Activated T-helper 1 cell treated with Interleukin-2 at 50 U/mL for 16 hours (primary cell): ENCODE data around the gene F11R.
"Not testable (repeated sequence)": the region's sequence is repeated elsewhere in the genome, so short reads cannot be mapped to it uniquely, and the experiment has no call there.

Source experiments
- DNase-seq: peaks from one replicate; pipeline ENCODE4 v3.0.0-alpha.2; 2020; ENCODE audit warnings: low read depth

The F11R gene

DNA sequence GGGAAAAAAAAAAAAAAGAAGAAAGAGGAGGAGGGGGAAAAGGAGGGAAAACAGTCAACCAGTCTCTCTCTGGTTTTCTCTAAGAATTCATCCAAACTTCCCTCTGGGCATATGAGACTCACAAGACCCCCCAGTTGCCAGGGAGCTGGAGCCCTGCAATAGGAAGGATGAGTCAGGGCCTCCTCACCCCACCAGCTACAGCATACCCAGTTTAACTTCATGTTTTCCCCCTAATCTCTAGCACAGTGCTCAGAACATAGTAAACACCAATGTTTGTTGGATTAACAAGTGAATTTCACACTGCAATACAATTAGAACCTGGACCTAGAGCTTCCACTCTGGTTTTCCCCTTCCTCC lies 7.8 kb downstream of the F11R start:
- DNase-seq, result no peak

DNA sequence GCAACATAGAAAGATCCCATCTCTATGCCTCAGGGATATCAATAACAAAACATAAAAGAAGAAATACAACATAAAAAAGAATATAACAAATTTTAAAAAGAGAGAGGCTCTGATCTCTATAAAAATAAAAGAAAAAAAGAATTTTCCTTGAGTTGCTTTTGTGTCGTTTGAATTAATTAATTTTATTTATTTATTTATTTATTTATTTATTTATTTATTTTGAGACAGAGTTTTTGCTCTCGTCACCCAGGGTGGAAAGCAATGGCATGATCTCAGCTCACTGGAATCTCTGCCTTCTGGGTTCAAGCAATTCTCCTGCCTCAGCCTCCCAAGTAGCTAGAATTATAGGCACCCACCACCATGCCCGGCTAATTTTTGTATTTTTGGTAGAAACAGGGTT lies 8.5 kb downstream of the F11R start:
- DNase-seq, result no peak

DNA sequence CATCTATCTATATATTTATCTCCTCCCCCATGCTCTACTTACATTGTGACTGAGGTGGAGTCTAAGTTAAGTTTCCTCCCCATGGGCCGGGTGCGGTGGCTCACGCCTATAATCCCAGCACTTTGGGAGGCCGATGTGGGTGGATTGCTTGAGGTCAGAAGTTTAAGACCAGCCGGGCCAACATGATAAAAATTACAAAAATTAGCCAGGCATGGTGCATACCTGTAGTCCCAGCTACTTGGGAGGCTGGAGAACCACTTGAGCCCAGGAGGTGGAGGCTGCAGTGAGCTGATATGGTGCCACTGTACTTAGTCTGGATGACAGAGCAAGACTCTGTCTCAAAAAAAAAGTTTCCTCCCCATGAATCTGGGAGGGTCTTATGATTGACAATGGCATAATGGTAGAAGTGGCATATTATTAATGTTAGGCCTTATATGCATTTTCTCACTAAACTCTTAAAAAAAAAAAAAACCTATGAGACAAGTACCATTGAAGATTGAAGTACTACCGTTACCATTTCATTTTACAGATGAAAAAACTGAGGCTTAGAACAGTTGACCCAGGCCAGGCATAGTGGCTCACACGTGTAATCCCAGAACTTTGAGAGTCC lies 11.2 kb downstream of the F11R start:
- no peak for DNase-seq

DNA sequence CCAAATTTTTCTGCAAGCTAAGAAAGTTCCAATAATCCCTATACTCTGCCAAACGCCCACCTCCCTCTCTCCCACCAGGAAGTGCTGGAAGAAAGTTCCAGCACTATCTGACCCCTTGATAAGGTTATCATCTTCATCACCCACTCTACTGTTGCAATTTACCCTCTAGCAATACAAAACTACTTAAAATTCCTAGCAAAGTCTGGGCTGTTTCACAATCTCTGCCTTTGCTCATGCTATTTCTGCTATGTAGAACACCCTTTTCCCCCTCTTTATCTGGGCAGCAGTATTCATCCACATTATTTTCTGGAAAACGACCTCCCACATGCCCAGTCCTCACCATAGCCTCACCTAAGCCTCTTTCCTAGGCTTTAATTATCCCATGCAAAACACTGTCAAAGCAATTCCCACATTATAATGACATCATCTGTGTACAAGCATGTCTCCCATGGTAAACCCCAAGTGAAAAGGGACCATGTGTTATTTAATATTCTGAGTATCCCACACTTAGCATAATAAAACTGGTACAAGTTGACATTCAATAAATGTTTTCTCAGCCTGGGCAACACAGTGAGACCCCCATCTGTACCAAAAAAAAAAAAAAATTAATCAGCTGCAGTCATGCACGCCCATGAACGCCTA lies 12.0 kb downstream of the F11R start:
- DNase-seq, result no peak

DNA sequence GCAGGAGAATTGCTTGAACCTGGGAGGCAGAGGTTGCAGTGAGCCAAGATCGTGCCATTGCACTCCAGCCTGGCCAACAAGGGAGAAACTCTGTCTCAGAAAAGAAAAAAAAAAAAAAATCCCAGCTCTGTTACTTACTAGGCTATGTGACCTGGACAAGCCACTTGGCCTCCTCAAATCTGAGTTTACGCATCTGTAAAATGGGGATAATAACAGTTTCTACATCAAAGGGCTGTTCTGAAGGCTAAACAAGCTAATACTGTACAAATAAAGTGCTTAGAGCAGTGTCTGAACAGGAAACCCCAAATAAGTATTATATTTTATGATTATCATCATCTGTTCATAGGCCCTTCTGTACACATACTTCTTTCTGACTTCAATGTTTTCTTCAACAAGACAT lies 13.6 kb downstream of the F11R start:
- no peak for DNase-seq

DNA sequence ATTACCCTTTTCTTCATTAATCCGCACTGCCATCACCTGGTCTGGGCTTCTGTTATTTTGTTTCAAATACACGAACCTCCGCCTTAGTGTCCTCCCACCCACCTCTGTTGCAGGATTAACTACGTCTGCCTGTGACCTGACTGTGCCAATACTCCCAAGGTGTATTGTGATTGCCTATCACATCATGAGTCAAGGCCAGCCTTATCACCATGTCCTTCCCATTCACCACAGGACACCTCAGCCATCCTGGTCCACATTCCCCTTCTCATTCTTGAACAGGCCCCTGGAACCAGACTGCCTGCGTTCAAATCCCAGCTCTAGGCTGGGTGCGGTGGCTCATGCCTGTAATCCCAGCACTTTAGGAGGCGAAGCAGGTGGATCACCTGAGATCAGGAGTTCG lies 14.4 kb downstream of the F11R start:
- DNase-seq, result no peak

DNA sequence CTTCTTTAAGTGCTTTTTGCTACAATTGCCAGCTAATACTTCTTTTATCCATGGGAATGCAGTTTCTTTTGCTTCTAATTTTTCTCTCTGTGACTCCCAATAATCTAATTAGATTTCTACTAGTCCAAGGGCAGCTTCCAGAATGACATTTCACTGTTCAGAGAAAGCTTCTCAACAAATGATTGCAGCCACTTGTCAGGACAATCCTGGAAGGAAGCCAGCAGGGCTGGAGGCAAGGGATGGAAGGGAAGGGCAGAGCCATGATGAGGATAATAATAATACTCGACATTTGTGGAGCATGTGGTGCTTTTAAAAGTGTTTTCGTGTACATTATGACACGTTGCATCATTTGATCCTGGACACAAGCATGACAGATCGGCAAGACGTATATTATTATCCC lies 19.4 kb downstream of the F11R start:
- DNase-seq, result no peak

DNA sequence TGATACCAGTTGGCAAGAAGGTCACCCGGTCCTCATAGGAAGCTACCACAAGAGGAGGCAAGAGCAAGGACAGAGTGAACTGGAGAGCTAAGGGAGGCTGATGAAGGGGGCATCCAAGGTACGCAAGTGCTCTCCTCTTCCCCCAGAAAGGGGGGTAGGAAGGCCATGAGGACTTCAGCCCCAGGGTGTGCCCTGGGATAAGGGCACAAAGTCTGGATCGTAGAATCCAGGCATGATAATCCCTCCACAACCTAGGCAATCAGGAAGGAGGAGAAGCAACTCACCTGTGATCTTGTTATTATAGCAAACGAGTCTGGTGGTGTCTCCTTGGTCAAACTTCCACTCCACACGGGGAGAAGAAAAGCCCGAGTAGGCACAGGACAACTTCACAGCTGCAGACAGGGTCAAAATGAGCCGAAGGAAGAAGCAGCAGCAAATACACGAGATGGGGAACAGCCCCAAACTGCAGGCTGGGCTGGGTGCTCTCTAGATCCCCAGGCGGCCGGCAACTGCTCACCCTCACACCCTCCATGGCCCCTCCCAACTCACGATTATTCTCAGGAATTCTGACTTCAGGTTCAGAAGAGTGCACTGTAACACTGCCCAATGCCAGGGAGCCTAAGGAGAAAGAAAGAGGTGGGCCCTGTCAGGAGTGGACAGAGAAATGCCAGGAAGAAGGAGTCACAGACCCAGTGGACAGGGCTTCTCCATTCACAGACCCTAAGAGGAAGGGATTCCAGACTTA lies 20.0 kb downstream of the F11R start:
- DNase-seq, result no peak

DNA sequence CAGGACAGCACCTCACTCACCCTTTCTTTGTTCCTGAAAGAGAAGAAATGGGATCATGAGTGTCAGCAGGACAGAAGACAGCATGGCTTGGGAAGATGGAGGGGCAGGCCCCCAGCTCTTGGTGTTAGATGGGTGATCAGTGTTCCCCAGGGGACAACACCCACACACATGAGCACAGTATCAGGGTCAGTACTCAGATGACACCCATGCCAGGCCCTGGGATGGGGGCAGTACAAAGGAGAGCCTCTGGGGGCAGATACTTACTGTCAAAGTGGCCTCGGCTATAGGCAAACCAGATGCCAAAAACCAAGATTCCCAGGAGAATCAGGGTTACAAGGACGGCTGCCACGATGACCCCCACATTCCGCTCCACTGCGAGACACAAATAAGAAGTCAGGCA lies 21.6 kb downstream of the F11R start:
- no peak for DNase-seq

DNA sequence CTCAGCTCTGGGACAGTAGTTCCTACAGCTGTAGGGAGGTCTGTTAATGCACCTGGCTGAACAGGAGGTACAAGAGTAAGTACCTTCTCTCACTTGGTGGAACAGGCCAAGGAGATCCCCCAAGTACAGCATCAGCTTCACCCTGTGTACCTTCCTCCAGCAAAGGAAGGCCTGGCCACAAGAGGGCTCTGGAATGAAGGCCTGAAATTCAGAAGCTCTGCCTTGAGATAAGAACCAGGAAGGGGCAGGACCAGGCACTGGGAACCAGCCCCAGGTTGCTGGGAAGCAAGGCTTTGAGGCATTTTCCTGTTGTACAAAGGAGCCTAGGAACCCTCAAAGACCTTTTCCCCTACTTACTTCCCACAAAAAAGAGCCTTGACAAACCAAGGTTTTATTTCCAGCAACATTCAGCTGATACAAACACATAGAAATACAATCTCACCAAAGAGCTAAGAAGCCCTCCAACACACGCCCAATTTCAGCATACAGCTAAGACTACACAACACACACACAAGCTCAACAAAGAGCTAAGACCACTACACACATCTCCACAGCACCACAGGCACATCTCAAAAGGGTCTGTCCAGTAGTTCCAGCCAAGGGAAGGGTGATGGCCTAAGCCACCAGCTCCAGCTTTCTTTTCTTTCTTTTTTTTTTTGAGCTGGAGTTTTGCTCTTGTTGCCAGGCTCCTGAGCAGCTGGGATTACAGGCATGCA lies 23.5 kb downstream of the F11R start:
- DNase-seq, result no peak

DNA sequence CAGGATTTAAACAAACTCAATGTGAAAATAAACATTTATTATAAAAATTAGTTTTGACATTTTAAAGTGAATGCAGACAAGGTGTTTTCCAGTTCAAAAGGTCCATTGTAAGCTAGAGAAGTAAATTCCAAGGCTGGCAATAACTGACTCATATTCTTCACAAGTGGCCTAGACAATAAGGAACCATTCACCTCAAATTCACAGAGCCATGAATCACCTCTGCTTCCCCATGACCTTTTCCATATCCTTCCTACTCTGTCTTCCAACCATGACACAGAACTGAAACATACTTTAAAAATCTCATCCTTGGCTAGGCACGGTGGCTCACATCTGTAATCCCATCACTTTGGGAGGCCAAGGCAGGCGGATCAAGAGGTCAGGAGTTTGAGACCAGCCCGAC lies 24.8 kb downstream of the F11R start:
- DNase-seq, result no peak

DNA sequence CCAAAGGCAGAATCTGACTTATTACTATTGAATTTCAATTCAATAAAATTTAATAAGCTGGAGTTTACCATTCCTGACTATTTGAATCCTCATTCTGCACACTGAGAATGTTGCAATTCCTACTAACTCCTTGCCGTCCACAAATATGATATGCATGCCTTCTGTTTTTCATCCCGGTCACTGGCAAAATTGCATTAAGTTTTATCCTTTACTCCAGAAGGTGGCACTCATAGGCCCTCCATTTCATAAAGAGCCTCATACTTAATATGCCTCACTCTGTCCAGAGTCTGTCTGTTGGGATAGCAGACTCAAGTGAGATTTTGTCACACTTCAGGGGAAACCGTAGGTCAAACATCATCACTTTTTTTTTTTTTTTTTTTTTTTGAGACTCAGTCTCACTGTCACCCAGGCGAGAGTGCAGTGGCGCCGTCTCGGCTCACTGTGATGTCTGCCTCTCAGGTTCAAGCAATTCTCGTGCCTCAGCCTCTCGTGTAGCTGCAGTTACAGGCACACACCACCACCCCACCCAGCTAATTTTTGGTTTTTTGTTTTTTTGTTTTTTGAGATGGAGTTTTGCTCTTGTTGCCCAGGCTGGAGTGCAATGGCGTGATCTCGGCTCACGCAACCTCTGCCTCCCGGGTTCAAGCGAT lies 27.3 kb downstream of the F11R start:
- no peak for DNase-seq

DNA sequence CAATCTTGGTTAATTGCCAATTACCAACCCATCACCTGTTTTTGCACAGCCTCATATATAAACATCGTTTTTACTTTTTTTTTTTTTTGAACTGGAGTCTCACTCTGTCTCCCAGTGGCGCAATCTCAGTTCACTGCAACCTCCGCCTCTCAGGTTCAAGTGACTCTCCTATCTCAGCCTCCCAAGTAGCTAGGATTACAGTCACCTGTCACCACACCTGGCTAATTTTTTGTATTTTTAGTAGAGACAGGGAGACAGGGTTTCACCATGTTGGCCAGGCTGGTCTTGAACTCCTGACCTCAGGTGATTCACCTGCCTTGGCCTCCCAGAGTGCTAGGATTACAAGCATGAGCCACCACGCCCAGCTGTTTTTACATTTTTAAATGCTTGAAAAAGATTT lies 28.9 kb downstream of the F11R start:
- DNase-seq, result not testable (repeated sequence)

DNA sequence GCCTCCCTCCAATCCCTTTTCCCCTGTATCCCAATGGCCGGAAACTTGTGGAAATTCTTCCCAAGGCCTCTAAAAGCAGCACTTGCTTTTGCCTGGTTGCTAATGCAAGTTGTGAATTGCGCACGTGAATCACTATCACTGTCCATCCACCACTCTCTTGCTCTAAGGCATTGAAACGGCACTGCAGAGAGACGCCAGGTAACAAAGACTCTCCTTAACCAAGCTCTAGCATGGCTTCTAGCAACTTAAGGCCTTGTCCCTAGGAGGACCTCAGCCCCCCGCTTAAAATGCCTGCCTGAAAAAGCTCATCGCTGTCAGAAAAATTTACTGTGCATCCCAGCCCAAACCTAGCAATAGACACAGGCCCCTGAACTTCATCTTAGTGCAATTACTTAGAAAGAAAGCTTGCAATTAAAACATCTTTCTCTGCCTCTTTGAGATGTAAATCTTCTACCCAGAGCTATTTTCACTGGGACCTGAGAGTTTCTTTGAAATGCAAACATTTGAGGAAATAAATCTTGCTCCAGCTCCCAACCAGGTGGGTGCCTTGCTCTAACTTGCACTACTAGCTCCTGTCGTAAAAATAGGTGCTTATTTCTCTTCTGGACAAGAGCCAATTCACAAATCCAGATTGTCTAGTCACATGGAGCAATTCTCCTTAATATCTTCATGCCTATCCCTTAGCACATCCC lies 33.4 kb downstream of the F11R start:
- no peak for DNase-seq

DNA sequence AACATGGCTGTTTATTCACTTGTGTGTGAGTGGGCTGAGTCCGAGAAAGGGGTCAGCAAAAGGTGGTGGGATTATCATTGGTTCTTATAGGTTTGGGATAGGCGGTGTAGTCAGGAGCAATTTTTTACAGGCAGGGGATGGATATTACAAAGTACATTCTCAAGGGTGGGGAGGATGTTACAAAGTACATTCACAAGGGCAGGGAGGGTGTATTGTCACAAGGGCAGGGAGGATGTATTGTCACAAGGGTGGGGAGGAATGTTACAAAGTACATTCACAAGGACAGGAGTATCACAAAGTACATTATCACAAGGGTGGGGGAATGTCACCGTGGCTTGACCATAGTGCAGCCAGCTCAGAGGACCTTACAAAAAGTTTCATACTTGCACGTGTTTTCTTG lies 35.2 kb downstream of the F11R start:
- DNase-seq, result no peak

DNA sequence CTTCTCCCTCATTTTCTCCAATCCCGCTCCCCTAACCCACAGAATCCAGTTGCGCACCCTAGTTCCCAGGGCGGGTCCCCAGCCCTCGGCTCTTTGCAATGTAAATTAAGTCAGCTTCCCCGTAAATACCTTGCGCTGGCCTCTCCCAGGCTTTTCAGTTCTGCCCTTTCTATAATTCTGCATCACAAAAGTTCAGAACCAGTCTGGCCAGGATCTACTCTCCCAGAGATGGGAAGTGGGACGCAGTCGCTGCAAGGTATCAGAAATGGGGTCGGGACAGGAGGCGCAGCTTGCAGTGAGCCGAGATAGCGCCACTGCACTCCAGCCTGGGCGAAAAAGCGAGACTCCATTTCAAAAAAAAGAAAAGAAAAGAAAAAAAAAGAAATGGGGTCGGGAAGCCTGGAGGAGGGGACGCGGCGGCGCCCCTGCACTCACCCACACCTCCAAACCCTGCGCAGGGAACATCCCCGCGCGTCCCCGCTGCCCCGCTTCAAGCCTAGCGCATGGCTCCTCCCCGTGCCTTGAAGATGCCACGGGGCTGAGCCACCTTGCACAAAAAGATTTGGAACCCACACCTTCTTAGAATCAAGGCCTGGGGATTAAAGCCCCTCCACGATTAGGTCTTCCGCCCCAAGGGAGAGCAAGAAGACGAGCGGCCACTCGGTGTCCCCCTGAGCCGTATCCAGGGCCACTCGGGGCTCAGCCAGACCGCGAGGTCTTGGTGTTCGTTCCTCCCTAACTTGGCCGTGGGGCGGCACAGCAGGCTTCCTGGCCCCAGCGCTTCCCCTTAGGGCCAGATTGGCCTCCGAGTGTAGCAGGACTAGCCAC lies 39.2 kb downstream of the F11R start:
- DNase-seq, result no peak

DNA sequence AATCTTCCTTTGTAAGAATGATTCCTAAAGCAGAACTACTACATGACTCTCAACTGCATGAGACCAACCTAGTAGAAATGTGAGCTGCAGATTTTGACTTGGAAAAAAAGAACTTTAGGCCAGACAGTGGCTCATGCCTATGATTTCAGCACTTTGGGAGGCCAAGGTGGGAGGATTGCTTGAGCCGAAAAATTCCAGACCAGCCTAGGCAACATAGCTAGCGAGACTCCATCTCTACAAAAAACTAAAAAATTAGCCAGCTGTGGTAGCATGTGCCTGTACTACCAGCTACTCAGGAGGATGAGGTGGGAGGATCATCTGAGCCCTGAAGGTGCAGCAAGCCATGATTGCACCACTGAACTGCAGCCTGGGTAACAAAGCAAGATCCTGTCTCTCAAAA lies 41.7 kb downstream of the F11R start:
- DNase-seq, result no peak

DNA sequence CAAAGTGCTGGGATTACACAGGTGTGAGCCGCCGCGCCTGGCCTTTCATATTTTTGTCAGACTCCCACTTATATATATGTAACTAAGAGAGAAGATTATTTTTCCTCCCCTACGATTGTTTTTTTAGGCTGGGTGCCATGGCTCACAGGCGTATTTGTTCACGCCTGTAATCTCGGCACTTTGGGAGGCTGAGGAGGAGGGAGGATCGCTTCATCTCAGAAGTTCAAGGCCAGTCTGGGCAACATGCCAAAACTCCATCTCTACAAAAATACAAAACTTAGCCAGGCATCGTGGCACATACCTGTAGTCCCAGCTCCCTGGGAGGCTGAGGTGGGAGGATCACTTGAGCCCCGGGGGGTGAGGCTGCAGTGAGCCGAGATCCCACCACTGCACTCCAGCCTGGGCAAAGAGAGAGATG lies 42.4 kb downstream of the F11R start:
- DNase-seq, result no peak

DNA sequence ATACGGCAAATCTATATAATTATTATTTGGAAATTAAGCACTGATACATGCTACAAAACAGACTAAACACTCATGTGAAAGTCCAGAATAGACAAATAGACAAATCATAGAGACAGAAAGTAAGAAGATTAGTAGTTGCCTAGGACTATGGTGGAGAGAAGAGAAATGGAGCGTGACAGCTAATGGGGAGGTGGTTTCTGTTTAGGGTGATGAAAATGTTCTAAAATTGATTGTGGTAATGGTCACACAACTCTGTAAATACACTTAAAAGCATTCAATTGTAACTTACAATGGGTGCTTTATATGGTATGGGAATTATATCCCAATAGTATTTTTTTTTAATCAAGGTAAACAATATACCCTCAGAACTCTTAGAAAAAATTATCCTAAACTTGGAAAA lies 45.9 kb downstream of the F11R start:
- no peak for DNase-seq

DNA sequence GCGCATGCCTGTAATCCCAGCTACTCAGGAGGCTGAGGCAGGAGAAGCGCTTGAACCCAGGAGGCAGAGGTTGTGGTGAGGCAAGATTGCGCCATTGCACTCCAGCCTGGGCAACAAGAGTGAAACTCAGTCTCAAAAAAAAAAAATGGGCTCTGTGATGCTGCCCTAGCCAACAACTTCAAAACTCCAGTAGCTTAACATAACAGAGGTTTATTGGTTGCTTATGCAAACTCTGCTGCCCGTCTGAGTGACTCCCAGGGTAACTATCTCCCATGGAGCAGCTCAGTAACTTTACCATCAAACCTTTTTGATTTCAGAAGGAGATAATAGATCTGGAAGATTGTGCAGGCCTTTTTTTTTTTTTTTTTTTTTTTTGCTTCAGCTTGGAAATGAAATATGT lies 47.5 kb downstream of the F11R start:
- no peak for DNase-seq

DNA sequence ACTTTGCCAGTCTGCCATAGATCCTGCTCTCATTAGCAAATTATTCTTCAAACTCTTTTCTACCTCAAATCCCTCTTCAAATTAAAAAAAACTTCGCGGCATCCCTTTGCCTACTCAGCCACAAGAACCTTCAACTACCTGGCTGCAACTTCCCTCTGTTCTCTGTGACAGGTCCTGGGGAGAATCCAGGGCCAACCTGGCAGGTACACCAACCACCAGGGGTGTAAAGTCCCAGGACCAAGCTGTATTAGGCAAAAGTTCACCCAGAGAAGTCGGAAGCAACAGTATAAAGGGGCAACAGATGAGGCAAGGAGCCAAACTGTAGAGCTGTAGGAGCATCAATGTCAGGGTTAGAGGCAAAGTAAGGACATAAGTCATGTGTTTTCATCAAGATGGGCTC lies 48.0 kb downstream of the F11R start:
- DNase-seq, result no peak
